Cardiac muscle cell (in vitro differentiated cells and primary cell): Measurements from ENCODE around the gene USP48. TPM values are rescaled to one million over a fixed set of nuclear protein-coding genes. Genes with fewer than 3 reads are reported as not detected.
A peak's percentile ranks its signal among the peaks of the same experiment; 100 is the strongest.

Experiments
- DNase-seq, 2 donors: peaks; one replicate each; pipeline versions ENCODE4 v3.0.0 to v3.0.0-alpha.2; 2010 to 2017; ENCODE audit warnings: low read depth in 1 of 2, low spot score in 1 of 2
- H3K27ac ChIP-seq: fragments of 200-600 bp; sonication (generic); 2 replicates; pipeline ENCODE4 v1.5.1; 2016
- H3K27me3 ChIP-seq: fragments of 200-600 bp; sonication (generic); 2 replicates; pipeline ENCODE4 v1.6.0; 2016; ENCODE audit warnings: control low read depth
- H3K36me3 ChIP-seq: fragments of 200-600 bp; sonication (generic); 2 replicates; pipeline ENCODE4 v1.5.1; 2016; ENCODE audit warnings: control low read depth
- H3K4me1 ChIP-seq: fragments of 200-600 bp; sonication (generic); 2 replicates; pipeline ENCODE4 v1.8.1; 2017; ENCODE audit warnings: low read depth, mild to moderate bottlenecking, mixed run types
- H3K4me3 ChIP-seq: fragments of 200-600 bp; sonication (generic); 2 replicates; pipeline ENCODE4 v1.5.1; 2016; ENCODE audit warnings: mild to moderate bottlenecking
- H3K9me3 ChIP-seq: fragments of 200-600 bp; sonication (generic); 2 replicates; pipeline ENCODE4 v1.5.1; 2017; ENCODE audit warnings: low read depth, mild to moderate bottlenecking, control low read depth
- polyA plus RNA-seq: library from polyadenylated mRNA; unstranded; fragments of >200 nt; fragmentation: Nextera tagmentation; extraction: Ambion mirVana; gene quantifications from 2 replicates; pipeline ENCODE4 v1.2.1, GENCODE V29; 2016
- total RNA-seq: library from RNA; depleted of rRNA; stranded (reverse); fragments of >200 nt; gene quantifications from 2 replicates; pipeline ENCODE4 v1.2.3, GENCODE V29; 2016
- TF ChIP-seq, protein P1 (sequence below): IDR thresholded peaks from 2 replicates; pipeline ENCODE4 v1.5.1; 2012; ENCODE audit warnings: low read depth, mild to moderate bottlenecking, low read length

Gene USP48
- total and polyA plus RNA-seq, 2 experiments from 2014 or later, result 29.6 to 52.4 TPM

DNA sequence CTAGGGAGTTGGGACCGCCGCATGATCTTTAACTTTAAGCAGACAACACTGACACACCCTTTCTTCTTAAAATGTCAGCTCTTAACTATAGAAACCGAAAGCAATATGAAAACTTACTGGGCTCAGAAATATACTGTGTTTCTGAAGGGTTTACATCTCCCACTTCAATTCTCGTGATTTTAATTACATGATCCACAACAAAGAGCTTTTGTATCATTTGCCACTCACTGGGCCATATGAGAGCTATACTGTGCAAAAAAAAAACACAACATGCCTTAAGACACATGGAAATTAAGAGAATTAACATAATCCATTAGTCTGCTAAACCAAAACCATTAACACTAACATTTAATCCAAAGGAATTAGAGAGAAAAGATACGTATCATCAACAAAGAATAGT lies 78.8 kb downstream of the USP48 start:
- Histone ChIP-seq H3K36me3 (peaks cover 34% of the 10 kb centered on the region), H3K4me1 (no peaks in the 10 kb centered on the region), H3K4me3 (no peak overlapping the region), H3K27ac (no peak overlapping the region), H3K27me3 (no peaks in the 10 kb centered on the region), H3K9me3 (no peaks in the 10 kb centered on the region)
- DNase-seq, result no peak
- TF ChIP-seq, protein P1, sequence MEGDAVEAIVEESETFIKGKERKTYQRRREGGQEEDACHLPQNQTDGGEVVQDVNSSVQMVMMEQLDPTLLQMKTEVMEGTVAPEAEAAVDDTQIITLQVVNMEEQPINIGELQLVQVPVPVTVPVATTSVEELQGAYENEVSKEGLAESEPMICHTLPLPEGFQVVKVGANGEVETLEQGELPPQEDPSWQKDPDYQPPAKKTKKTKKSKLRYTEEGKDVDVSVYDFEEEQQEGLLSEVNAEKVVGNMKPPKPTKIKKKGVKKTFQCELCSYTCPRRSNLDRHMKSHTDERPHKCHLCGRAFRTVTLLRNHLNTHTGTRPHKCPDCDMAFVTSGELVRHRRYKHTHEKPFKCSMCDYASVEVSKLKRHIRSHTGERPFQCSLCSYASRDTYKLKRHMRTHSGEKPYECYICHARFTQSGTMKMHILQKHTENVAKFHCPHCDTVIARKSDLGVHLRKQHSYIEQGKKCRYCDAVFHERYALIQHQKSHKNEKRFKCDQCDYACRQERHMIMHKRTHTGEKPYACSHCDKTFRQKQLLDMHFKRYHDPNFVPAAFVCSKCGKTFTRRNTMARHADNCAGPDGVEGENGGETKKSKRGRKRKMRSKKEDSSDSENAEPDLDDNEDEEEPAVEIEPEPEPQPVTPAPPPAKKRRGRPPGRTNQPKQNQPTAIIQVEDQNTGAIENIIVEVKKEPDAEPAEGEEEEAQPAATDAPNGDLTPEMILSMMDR, result no peak

DNA sequence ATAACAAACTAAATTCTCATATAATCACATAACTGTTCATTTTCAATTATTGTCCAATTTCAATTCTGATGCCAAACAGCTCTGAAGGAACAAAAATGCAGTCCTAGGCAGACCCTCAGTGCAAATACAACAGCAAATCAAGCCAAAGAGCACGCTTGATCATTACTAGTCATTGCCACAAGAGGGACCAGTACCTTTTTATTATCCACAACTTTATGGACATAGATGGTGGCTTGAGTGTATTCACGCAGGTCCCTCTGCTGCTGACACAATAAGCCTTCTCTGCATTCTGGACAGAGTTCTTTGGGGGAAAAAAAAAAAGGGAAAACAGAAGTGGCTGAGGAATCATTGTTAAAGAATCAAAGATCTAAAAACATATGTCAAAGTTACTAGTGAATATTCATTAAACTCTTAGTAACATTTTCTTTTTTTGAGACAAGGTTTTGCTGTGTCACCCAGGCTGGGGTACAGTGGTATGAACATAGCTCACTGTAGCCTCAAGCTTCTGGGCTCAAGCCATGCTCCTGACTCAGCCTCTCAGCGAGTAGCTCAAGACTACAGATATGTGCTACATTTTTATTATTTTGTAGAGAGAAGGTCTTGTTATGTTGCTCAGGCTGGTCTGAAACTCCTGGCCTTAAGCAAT lies 79.5 kb downstream of the USP48 start:
- no peak overlapping the region for H3K4me3 ChIP-seq

DNA sequence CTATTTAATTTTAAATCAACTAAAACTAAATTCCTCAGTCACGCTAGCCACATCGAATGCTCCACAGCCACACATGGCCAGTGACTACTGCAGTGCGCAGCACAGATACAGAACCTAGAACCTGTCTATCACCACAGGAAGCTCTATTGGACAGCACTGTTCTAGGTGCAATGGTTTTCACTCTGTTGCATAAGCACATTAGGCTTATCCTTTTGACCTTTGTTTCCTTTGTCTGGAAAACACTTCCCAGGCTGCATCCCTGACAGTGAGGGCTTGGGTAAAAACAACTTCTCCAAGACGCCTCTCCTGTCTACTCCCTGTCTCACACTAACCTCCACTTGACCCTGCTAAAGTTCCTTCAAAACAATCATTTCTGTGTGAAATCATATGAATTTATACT lies 80.2 kb downstream of the USP48 start:
- H3K36me3 ChIP-seq, result peaks cover 34% of the 10 kb centered on the region
- no peaks in the 10 kb centered on the region for H3K9me3 ChIP-seq

More for the DNA sequence above, 79.5 kb downstream of the USP48 start:
- Histone ChIP-seq H3K27ac (no peak overlapping the region), H3K9me3 (no peaks in the 10 kb centered on the region), H3K4me1 (no peaks in the 10 kb centered on the region), H3K27me3 (no peaks in the 10 kb centered on the region), H3K36me3 (peaks cover 34% of the 10 kb centered on the region)
- DNase-seq, result peak; percentile 30 to 63
- TF ChIP-seq, protein P1, result peak; percentile 53

DNA sequence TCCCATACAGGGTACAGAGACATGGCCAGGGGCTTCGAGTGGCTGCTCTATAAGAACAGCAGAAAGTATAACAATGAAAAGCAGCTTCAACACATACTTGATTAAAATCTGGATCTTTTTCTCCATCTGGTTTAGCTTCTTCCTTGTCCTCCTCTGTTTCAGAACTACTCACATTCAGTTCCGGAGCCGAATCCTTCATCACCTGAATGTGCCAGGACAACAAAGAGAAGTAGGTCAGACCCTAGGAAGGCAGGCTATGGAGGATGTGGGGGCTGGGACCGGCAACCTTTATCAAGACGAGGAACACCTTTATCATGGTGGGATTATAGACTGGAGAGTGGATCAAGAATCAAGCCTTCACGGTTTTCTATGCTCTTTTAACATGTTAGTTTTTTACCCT lies 81.5 kb downstream of the USP48 start:
- DNase-seq, result no peak
- H3K36me3 ChIP-seq, result peaks cover 37% of the 10 kb centered on the region

More for the DNA sequence above, 80.2 kb downstream of the USP48 start:
- Histone ChIP-seq H3K4me3 (no peak overlapping the region), H3K27ac (no peak overlapping the region), H3K4me1 (no peaks in the 10 kb centered on the region), H3K27me3 (no peaks in the 10 kb centered on the region)
- DNase-seq, result no peak
- TF ChIP-seq, protein P1, result no peak

DNA sequence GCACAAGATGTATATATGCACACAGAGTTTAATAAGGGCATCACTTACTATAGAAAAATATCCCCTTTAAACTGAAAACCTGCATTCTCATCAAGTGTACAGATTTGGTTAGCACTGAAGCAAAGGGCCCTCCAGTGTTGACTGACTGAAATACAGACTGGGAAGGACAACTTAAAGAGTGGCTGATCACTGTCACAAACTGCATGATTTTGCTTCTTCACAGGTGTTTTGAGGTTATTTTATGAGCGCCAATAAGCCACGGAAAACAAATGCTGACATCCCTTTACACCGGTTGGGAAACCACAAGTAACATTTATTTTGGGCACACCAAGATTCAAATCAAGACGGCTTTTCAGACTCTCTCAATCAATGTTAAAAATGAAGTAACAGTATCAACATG lies 82.9 kb downstream of the USP48 start:
- Histone ChIP-seq H3K36me3 (peaks cover 37% of the 10 kb centered on the region), H3K27me3 (no peaks in the 10 kb centered on the region), H3K4me1 (no peaks in the 10 kb centered on the region), H3K27ac (no peak overlapping the region), H3K4me3 (no peak overlapping the region), H3K9me3 (no peaks in the 10 kb centered on the region)
- TF ChIP-seq, protein P1, result no peak
- no peak for DNase-seq

More for the DNA sequence above, 81.5 kb downstream of the USP48 start:
- Histone ChIP-seq H3K4me1 (no peaks in the 10 kb centered on the region), H3K9me3 (no peaks in the 10 kb centered on the region), H3K27ac (no peak overlapping the region), H3K27me3 (no peaks in the 10 kb centered on the region), H3K4me3 (no peak overlapping the region)
- TF ChIP-seq, protein P1, result no peak
